Stimulated activated CD8-positive, alpha-beta memory T cell treated with anti-CD3 and anti-CD28 coated beads, Interleukin-15, amount 100 ng/mL, for 1 hour (primary cell): ENCODE data around the gene TRAPPC2L.

Source experiments
- DNase-seq: peaks from one replicate; pipeline ENCODE4 v3.0.0-alpha.2; 2020; ENCODE audit warnings: low read depth

TRAPPC2L gene

DNA sequence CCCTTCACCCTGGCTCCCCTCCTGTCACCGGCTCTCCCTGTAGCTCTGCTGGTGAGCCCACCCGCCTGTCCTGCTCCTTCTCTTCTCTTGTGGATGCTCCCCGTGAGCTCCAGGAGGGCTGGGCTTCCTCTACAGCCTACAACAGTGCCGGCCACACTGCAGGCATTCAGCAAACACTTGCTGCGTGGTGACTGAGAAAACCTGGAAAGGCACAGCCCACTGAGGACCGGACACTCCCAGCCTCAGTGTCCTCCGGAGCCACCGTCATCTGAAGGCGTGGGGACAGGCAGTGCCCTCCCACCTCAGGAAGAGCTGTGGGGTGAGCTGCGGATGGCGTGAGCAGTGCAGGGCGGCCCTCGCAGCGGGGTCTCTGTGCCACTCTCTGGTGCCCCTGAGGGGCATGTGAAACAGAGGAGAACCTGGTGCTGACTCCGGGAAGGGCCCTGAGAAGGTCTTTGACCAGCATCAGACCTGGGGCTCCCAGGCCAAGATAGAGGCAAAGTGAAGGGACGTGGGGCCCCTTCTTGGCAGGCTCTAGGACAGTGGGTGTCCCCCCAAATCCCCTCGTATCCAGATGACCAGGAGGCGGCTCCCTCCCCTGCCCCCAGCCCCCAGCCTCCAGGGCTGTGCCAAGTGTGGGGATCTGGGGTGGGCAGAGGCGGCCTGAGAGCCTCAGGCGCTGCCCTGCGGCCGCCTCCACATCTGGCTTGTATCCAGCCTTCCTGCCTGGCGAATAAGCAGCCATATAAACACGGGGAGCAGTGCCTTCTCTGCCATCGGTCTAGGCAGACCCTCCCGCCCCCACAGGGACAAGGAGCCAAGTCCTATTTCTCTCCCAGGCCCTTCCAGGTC lies 53.6 kb downstream of the TRAPPC2L start:
- DNase-seq = no peak

- DNase-seq = no peak
Observed at GRCh38 chr16:88911136-88911945, 54.4 kb downstream of the TRAPPC2L start.

DNA sequence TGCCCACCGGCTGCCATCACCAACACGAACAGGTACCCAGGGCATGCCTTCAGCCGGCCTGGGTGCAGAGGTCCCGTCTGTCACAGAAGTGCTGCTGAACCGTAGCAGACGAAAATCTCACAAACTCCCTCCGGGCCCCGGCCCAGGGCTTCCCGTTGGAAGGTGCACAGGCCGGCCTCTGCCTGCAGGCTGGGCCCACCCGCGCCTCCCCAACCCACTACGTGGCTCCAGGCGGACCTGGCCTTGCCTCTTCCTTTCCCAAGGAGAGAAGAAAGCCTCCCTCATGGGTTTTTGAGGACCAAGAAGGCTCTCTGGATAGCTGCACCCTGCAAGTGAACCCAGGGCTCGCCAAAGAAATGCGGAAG lies 55.0 kb downstream of the TRAPPC2L start:
- no peak for DNase-seq
